Vagina (tissue), 2 donors: ENCODE results near the gene DNER.

Source experiments
- CTCF ChIP-seq, 3 experiments: fragments of 450-650 bp in 2 of 3; fragments of 200-600 bp in 1 of 3; sonication (generic) in 1 of 3; IDR thresholded peaks; one replicate each; pipeline ENCODE4 v1.5.1; 2017 to 2019; ENCODE audit warnings: antibody characterized with exemption in 3 of 3, mild to moderate bottlenecking in 2 of 3, moderate library complexity in 2 of 3
- POLR2A ChIP-seq, 2 donors: fragments of 450-650 bp; IDR thresholded peaks; one replicate each; pipeline ENCODE4 v1.6.1; 2017; ENCODE audit warnings: antibody characterized with exemption in 2 of 2, mild to moderate bottlenecking in 2 of 2, moderate library complexity in 2 of 2

GRCh38 chr2:229438430-229439159 is 275.8 kb downstream of the DNER start:
- TF ChIP-seq CTCF (IDR thresholded peaks at IDR 0.05) = no peak
- no peak for TF ChIP-seq POLR2A (IDR thresholded peaks at IDR 0.05)
